Endothelial cell of umbilical vein (primary cell): Measurements from ENCODE around the gene MPEG1.

Source experiments
- EZH2 ChIP-seq: IDR thresholded peaks from 2 replicates; pipeline ENCODE4 v1.6.1; 2012; ENCODE audit warnings: borderline replicate concordance, low read depth, mild to moderate bottlenecking, moderate library complexity, low read length, inconsistent platforms; ENCODE audit not compliant: severe bottlenecking
- JUN ChIP-seq: IDR thresholded peaks from 2 replicates; pipeline ENCODE4 v1.6.1; 2011; ENCODE audit warnings: borderline replicate concordance, low read depth; ENCODE audit not compliant: insufficient read length, insufficient read depth
- MYC ChIP-seq: IDR thresholded peaks from one replicate; pipeline ENCODE4 v1.6.1; 2011; ENCODE audit warnings: mild to moderate bottlenecking, low read depth, low read length
- POLR2A ChIP-seq: IDR thresholded peaks from 2 replicates; pipeline ENCODE4 v1.6.1; 2012; ENCODE audit warnings: low read depth, mild to moderate bottlenecking, control low read depth, low read length
- POLR2AphosphoS5 ChIP-seq: IDR thresholded peaks from 2 replicates; pipeline ENCODE4 v1.6.1; 2012; ENCODE audit warnings: low read depth, mild to moderate bottlenecking, control low read depth, low read length, moderate library complexity; ENCODE audit not compliant: insufficient read depth
- TF ChIP-seq, protein P1 (sequence below), 2 donors: IDR thresholded peaks; 1 replicate in 1 of 2; 2 replicates in 1 of 2; pipeline ENCODE4 v1.5.1; 2011; ENCODE audit warnings: low read length in 2 of 2, mild to moderate bottlenecking in 2 of 2, moderate library complexity in 2 of 2, control low read depth in 1 of 2, inconsistent platforms in 1 of 2, low read depth in 1 of 2; ENCODE audit not compliant: insufficient read depth in 1 of 2; ENCODE audit errors: extremely low read depth in 1 of 2
- TF ChIP-seq, protein P2 (sequence below): IDR thresholded peaks from 2 replicates; pipeline ENCODE4 v1.6.1; 2011; ENCODE audit not compliant: insufficient read depth, insufficient read length

DNA sequence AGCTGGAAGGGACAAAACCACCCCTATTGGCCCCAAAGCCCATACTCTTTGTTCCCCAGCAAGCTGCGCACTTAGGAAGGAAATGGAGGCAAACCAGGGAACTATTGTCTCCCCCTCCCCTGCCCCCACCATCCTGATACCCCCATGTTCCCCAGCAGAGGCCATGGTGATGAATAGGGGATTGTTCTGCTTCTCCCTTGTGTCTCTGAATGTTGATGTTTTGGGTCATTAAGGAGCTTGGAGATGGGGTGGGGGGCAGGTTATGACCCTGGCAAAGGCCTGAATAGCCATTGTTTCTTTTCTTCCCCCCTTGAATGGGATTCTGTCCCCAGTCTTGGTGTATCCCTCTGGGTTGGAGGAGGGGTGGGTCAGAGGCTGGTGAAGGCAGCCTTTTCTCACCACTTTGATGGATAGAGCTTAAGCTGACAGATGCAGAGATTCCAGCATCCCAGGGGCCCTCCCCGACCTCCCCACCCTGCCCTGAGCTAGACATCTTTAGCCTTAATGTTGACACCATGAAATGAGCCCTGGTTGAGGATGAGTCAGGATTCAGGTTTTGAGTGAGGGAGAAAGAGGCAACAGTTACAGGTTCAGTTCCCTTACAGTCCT is 32.5 kb downstream of the MPEG1 start:
- TF ChIP-seq POLR2AphosphoS5 (no peak), MYC (no peak), POLR2A (no peak), EZH2 (no peak), JUN (no peak)
- TF ChIP-seq, protein P1, sequence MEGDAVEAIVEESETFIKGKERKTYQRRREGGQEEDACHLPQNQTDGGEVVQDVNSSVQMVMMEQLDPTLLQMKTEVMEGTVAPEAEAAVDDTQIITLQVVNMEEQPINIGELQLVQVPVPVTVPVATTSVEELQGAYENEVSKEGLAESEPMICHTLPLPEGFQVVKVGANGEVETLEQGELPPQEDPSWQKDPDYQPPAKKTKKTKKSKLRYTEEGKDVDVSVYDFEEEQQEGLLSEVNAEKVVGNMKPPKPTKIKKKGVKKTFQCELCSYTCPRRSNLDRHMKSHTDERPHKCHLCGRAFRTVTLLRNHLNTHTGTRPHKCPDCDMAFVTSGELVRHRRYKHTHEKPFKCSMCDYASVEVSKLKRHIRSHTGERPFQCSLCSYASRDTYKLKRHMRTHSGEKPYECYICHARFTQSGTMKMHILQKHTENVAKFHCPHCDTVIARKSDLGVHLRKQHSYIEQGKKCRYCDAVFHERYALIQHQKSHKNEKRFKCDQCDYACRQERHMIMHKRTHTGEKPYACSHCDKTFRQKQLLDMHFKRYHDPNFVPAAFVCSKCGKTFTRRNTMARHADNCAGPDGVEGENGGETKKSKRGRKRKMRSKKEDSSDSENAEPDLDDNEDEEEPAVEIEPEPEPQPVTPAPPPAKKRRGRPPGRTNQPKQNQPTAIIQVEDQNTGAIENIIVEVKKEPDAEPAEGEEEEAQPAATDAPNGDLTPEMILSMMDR (IDR thresholded peaks at IDR 0.05; ENCODE audit: extremely low read depth in 1 of 2, insufficient read depth in 1 of 2, low read depth in 1 of 2, low read length in 2 of 2), result no peak
- TF ChIP-seq, protein P2, sequence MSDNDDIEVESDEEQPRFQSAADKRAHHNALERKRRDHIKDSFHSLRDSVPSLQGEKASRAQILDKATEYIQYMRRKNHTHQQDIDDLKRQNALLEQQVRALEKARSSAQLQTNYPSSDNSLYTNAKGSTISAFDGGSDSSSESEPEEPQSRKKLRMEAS, result no peak
